HFF-Myc (cell line): ENCODE data around the gene SLC35E3.

Experiments used
- DNase-seq: peaks from one replicate; pipeline ENCODE4 v3.0.0-alpha.2; 2011; ENCODE audit warnings: low read depth; ENCODE audit errors: extremely low read depth
- H3K4me3 ChIP-seq: replicated peaks from 2 replicates; pipeline ENCODE4 v1.5.1; 2011; ENCODE audit warnings: low read depth, mild to moderate bottlenecking, control low read depth, low read length
- CTCF ChIP-seq: IDR thresholded peaks from 2 replicates; pipeline ENCODE4 v1.5.1; 2012; ENCODE audit warnings: mild to moderate bottlenecking, low read depth, low read length, control low read depth; ENCODE audit errors: missing control alignments

SLC35E3 gene

GRCh38 chr12:68791897-68792481 is 46.0 kb downstream of the SLC35E3 start:
- no peak for TF ChIP-seq CTCF
- H3K4me3 ChIP-seq = no peak overlapping the region
- no peak for DNase-seq

- TF ChIP-seq CTCF = no peak
- no peak for DNase-seq
- no peak overlapping the region for H3K4me3 ChIP-seq
Measured at GRCh38 chr12:68792952-68793351, 47.0 kb downstream of the SLC35E3 start.

- DNase-seq = no peak
- TF ChIP-seq CTCF = no peak
- H3K4me3 ChIP-seq = no peak overlapping the region
Measured at GRCh38 chr12:68793436-68793835, 47.5 kb downstream of the SLC35E3 start.

- H3K4me3 ChIP-seq = no peak overlapping the region
- no peak for TF ChIP-seq CTCF
Measured at GRCh38 chr12:68793975-68794652, 48.1 kb downstream of the SLC35E3 start.

GRCh38 chr12:68794653-68795251 is 48.8 kb downstream of the SLC35E3 start:
- DNase-seq = no peak
- H3K4me3 ChIP-seq = no peak overlapping the region
- no peak for TF ChIP-seq CTCF

More at GRCh38 chr12:68793975-68794652, 48.1 kb downstream of the SLC35E3 start:
- DNase-seq = no peak

GRCh38 chr12:68796399-68796798 is 50.4 kb downstream of the SLC35E3 start:
- no peak for TF ChIP-seq CTCF
- DNase-seq = no peak

More at GRCh38 chr12:68796399-68796798, 50.4 kb downstream of the SLC35E3 start:
- H3K4me3 ChIP-seq = no peak overlapping the region
